Measurements from ENCODE around the gene DCTD. TPM values are rescaled to one million over a fixed set of nuclear protein-coding genes. Genes with fewer than 3 reads are reported as not detected.
A peak's percentile ranks its signal among the peaks of the same experiment; 100 is the strongest.

The DCTD gene
- total RNA-seq, 1 experiment from 2014 or later = 72.7 TPM

GRCh38 chr4:182916483-182917181 lies 554 bp downstream of the DCTD start:
- no peaks in the 10 kb centered on the region for H3K9me3 ChIP-seq (ENCODE audit: low read depth, low read length, poor library complexity, severe bottlenecking)
- H3K4me3 ChIP-seq (ENCODE audit: low read depth, low read length, poor library complexity, severe bottlenecking) = peak overlapping the region; percentile 69
- POLR2A ChIA-PET (ENCODE audit: low non-redundant PET) = no interaction called here
- H3K27me3 ChIP-seq (replicated peaks; ENCODE audit: insufficient read depth, low read depth, low read length, poor library complexity) = no peaks in the 10 kb centered on the region
- peaks cover 11% of the 10 kb centered on the region for H3K4me1 ChIP-seq (ENCODE audit: insufficient read depth, low read length, poor library complexity, severe bottlenecking)
- peak; percentile 55 for DNase-seq (ENCODE audit: low spot score)
- intact Hi-C loops (cut with micrococcal nuclease; ENCODE audit: unreplicated experiment) = no loop called here
- TF ChIP-seq CTCF (conservative IDR thresholded peaks at IDR 0.05; ENCODE audit: low read depth, low read length) (no peak), EZH2 (IDR thresholded peaks at IDR 0.05; ENCODE audit: borderline replicate concordance, low read depth, low read length, poor library complexity, severe bottlenecking) (no peak)
- CTCF ChIA-PET = interaction anchor here (0.6 kb wide), 1 partner anchor 8 kb away, joined by 4 read pairs; no protein-coding TSS in a partner anchor
- peak overlapping the region; percentile 61 for H3K27ac ChIP-seq (ENCODE audit: low read depth, low read length, poor library complexity, severe bottlenecking)
- BruUV-seq (replicated peaks) = no TSS peak
- H3K36me3 ChIP-seq (ENCODE audit: insufficient read depth, low read length, poor library complexity, severe bottlenecking) = peaks cover 3% of the 10 kb centered on the region

GRCh38 chr4:182914357-182914756 lies 2.8 kb downstream of the DCTD start:
- TF ChIP-seq CTCF (conservative IDR thresholded peaks at IDR 0.05; ENCODE audit: low read depth, low read length) (no peak), EZH2 (IDR thresholded peaks at IDR 0.05; ENCODE audit: borderline replicate concordance, low read depth, low read length, poor library complexity, severe bottlenecking) (no peak)

GRCh38 chr4:182913621-182914020 lies 3.6 kb downstream of the DCTD start:
- no peak for DNase-seq (ENCODE audit: low spot score)
- TF ChIP-seq CTCF (conservative IDR thresholded peaks at IDR 0.05; ENCODE audit: low read depth, low read length) (no peak), EZH2 (IDR thresholded peaks at IDR 0.05; ENCODE audit: borderline replicate concordance, low read depth, low read length, poor library complexity, severe bottlenecking) (no peak)
- Histone ChIP-seq H3K4me3 (ENCODE audit: low read depth, low read length, poor library complexity, severe bottlenecking) (no peak overlapping the region), H3K4me1 (ENCODE audit: insufficient read depth, low read length, poor library complexity, severe bottlenecking) (peaks cover 42% of the 10 kb centered on the region), H3K36me3 (ENCODE audit: insufficient read depth, low read length, poor library complexity, severe bottlenecking) (peaks cover 9% of the 10 kb centered on the region), H3K27me3 (replicated peaks; ENCODE audit: insufficient read depth, low read depth, low read length, poor library complexity) (no peaks in the 10 kb centered on the region), H3K9me3 (ENCODE audit: low read depth, low read length, poor library complexity, severe bottlenecking) (no peaks in the 10 kb centered on the region), H3K27ac (ENCODE audit: low read depth, low read length, poor library complexity, severe bottlenecking) (no peak overlapping the region)
- no TSS peak for BruUV-seq (replicated peaks)
- intact Hi-C loops (cut with micrococcal nuclease; ENCODE audit: unreplicated experiment) = no loop called here
- ChIA-PET POLR2A (ENCODE audit: low non-redundant PET) (no interaction called here), CTCF (no interaction called here)

More at GRCh38 chr4:182914357-182914756, 2.8 kb downstream of the DCTD start:
- peaks cover 34% of the 10 kb centered on the region for H3K4me1 ChIP-seq (ENCODE audit: insufficient read depth, low read length, poor library complexity, severe bottlenecking)
- H3K36me3 ChIP-seq (ENCODE audit: insufficient read depth, low read length, poor library complexity, severe bottlenecking) = peaks cover 9% of the 10 kb centered on the region
- ChIA-PET CTCF (no interaction called here), POLR2A (ENCODE audit: low non-redundant PET) (no interaction called here)
- H3K4me3 ChIP-seq (ENCODE audit: low read depth, low read length, poor library complexity, severe bottlenecking) = no peak overlapping the region
- no peaks in the 10 kb centered on the region for H3K9me3 ChIP-seq (ENCODE audit: low read depth, low read length, poor library complexity, severe bottlenecking)
- no peaks in the 10 kb centered on the region for H3K27me3 ChIP-seq (replicated peaks; ENCODE audit: insufficient read depth, low read depth, low read length, poor library complexity)
- intact Hi-C loops (cut with micrococcal nuclease; ENCODE audit: unreplicated experiment) = no loop called here
- no TSS peak for BruUV-seq (replicated peaks)
- DNase-seq (ENCODE audit: low spot score) = no peak
- no peak overlapping the region for H3K27ac ChIP-seq (ENCODE audit: low read depth, low read length, poor library complexity, severe bottlenecking)
